CD4-positive, CD25-positive, alpha-beta regulatory T cell (primary cell): Measurements from ENCODE around the gene NEK11. TPM values are rescaled to one million over a fixed set of nuclear protein-coding genes. Genes with fewer than 3 reads are reported as not detected.

ENCODE experiments used
- ATAC-seq, 2 donors: fragments of 150-1000 bp; cut with Tn5 transposase; one replicate each; pipeline ENCODE4 v1.10.0; 2021; ENCODE audit warnings: low read depth in 2 of 2, moderate number of reproducible peaks in 2 of 2, moderate library complexity in 1 of 2
- DNase-seq, 3 donors: peaks; one replicate each; pipeline versions ENCODE4 v3.0.0 to v3.0.0-alpha.2; 2012 to 2022; ENCODE audit warnings: mixed read lengths in 1 of 3
- H3K27ac ChIP-seq: one replicate; pipeline ENCODE4 v1.7.0; 2013; ENCODE audit warnings: mild to moderate bottlenecking, low read length; ENCODE audit not compliant: insufficient read depth, poor library complexity, severe bottlenecking
- H3K27me3 ChIP-seq: one replicate; pipeline ENCODE4 v1.7.0; 2013; ENCODE audit warnings: low read length; ENCODE audit not compliant: control insufficient read depth, insufficient read depth
- H3K36me3 ChIP-seq: one replicate; pipeline ENCODE4 v1.7.0; 2013; ENCODE audit warnings: mild to moderate bottlenecking, low read length, moderate library complexity; ENCODE audit not compliant: control insufficient read depth, insufficient read depth
- H3K4me1 ChIP-seq: 2 replicates; pipeline ENCODE4 v1.7.0; 2013; ENCODE audit warnings: mild to moderate bottlenecking, low read length; ENCODE audit not compliant: insufficient read depth, control insufficient read depth, poor library complexity, severe bottlenecking
- H3K4me3 ChIP-seq: one replicate; pipeline ENCODE4 v1.7.0; 2013; ENCODE audit warnings: low read depth, mild to moderate bottlenecking, low read length, moderate library complexity
- H3K9me3 ChIP-seq, 2 experiments: 1 replicate in 1 of 2; 2 replicates in 1 of 2; pipeline ENCODE4 v1.7.0; 2013; ENCODE audit warnings: low read length in 2 of 2, mild to moderate bottlenecking in 1 of 2, moderate library complexity in 1 of 2; ENCODE audit not compliant: control insufficient read depth in 2 of 2
- H3K27ac Mint-ChIP-seq, 3 donors: one replicate each; pipeline ENCODE4 v1.8.0; 2020 to 2022; ENCODE audit warnings: mild to moderate bottlenecking in 3 of 3, mixed read lengths in 3 of 3, moderate library complexity in 2 of 3
- H3K27me3 Mint-ChIP-seq: one replicate; pipeline ENCODE4 v1.8.0; 2022; ENCODE audit warnings: mild to moderate bottlenecking, mixed read lengths
- H3K36me3 Mint-ChIP-seq: one replicate; pipeline ENCODE4 v1.8.0; 2020; ENCODE audit warnings: mixed read lengths
- H3K4me1 Mint-ChIP-seq, 4 donors: one replicate each; pipeline ENCODE4 v1.8.0; 2020 to 2022; ENCODE audit warnings: mixed read lengths in 4 of 4, mild to moderate bottlenecking in 1 of 4
- H3K4me3 Mint-ChIP-seq, 4 donors: one replicate each; pipeline ENCODE4 v1.8.0; 2020 to 2022; ENCODE audit warnings: mild to moderate bottlenecking in 4 of 4, mixed read lengths in 4 of 4, moderate library complexity in 3 of 4
- H3K9me3 Mint-ChIP-seq, 7 donors: one replicate each; pipeline ENCODE4 v1.8.0; 2020 to 2022; ENCODE audit warnings: mixed read lengths in 7 of 7, mild to moderate bottlenecking in 3 of 7, moderate library complexity in 2 of 7
- polyA plus RNA-seq, 4 donors: library from polyadenylated mRNA; unstranded; fragments of 300-500 nt; fragmentation: Illumina TruSeq; gene quantifications; one replicate each; pipeline ENCODE4 v1.2.3, GENCODE V29; 2021
- total RNA-seq: library from RNA; stranded (reverse); gene quantifications from one replicate; pipeline ENCODE4 v1.2.3, GENCODE V29; 2022

The NEK11 gene
- total and polyA plus RNA-seq, 5 donors from 2014 or later, result 1.1 to 3.3 (median 1.7) TPM

- Histone ChIP-seq H3K4me1 (no peaks in the 10 kb centered on the region), H3K27ac (no peak overlapping the region), H3K4me3 (no peak overlapping the region), H3K36me3 (no peaks in the 10 kb centered on the region), H3K9me3 (no peaks in the 10 kb centered on the region), H3K27me3 (peaks cover 4% of the 10 kb centered on the region)
- H3K36me3 Mint-ChIP-seq, result no peaks in the 10 kb centered on the region
- no peak overlapping the region for H3K4me3 Mint-ChIP-seq
- DNase-seq (no peak), ATAC-seq (no peak)
- H3K27ac Mint-ChIP-seq, result no peak overlapping the region
- no peaks in the 10 kb centered on the region for H3K4me1 Mint-ChIP-seq
- no peaks in the 10 kb centered on the region for H3K27me3 Mint-ChIP-seq
- peaks cover 0 to 7% (median 0%) of the 10 kb centered on the region in 7 donors for H3K9me3 Mint-ChIP-seq
These were observed 288.5 kb downstream of the NEK11 start for GRCh38 chr3:131315162-131315561.

- Mint-ChIP-seq H3K9me3 (peaks cover 0 to 6% (median 0%) of the 10 kb centered on the region in 7 donors), H3K4me1 (no peaks in the 10 kb centered on the region), H3K27ac (peak overlapping the region in 1 of 3 donors; percentile 12), H3K36me3 (no peaks in the 10 kb centered on the region), H3K4me3 (no peak overlapping the region), H3K27me3 (no peaks in the 10 kb centered on the region)
- H3K4me1 ChIP-seq, result no peaks in the 10 kb centered on the region
- peaks cover 4% of the 10 kb centered on the region for H3K27me3 ChIP-seq
- no peaks in the 10 kb centered on the region for H3K9me3 ChIP-seq
- no peak overlapping the region for H3K4me3 ChIP-seq
- ATAC-seq (no peak), DNase-seq (no peak)
- no peaks in the 10 kb centered on the region for H3K36me3 ChIP-seq
- no peak overlapping the region for H3K27ac ChIP-seq
These were observed 291.0 kb downstream of the NEK11 start for GRCh38 chr3:131317667-131318066.

GRCh38 chr3:131323014-131323413, 296.3 kb downstream of the NEK11 start:
- Histone ChIP-seq H3K36me3 (no peaks in the 10 kb centered on the region), H3K27me3 (peaks cover 4% of the 10 kb centered on the region), H3K4me1 (no peaks in the 10 kb centered on the region), H3K9me3 (no peaks in the 10 kb centered on the region), H3K4me3 (no peak overlapping the region), H3K27ac (no peak overlapping the region)
- DNase-seq (no peak), ATAC-seq (no peak)
- H3K36me3 Mint-ChIP-seq, result no peaks in the 10 kb centered on the region
- H3K4me1 Mint-ChIP-seq, result no peaks in the 10 kb centered on the region
- H3K27me3 Mint-ChIP-seq, result no peaks in the 10 kb centered on the region
- no peaks in the 10 kb centered on the region for H3K9me3 Mint-ChIP-seq
- H3K4me3 Mint-ChIP-seq, result no peak overlapping the region
- H3K27ac Mint-ChIP-seq, result no peak overlapping the region

- no peak for DNase-seq
- H3K4me3 ChIP-seq, result no peak overlapping the region
- no peaks in the 10 kb centered on the region for H3K9me3 ChIP-seq
- H3K36me3 ChIP-seq, result no peaks in the 10 kb centered on the region
- Mint-ChIP-seq H3K9me3 (no peaks in the 10 kb centered on the region), H3K27ac (no peak overlapping the region), H3K36me3 (no peaks in the 10 kb centered on the region), H3K4me1 (no peaks in the 10 kb centered on the region), H3K4me3 (no peak overlapping the region), H3K27me3 (no peaks in the 10 kb centered on the region)
- no peaks in the 10 kb centered on the region for H3K4me1 ChIP-seq
- ATAC-seq, result no peak
- peaks cover 4% of the 10 kb centered on the region for H3K27me3 ChIP-seq
- no peak overlapping the region for H3K27ac ChIP-seq
These were observed 297.1 kb downstream of the NEK11 start for GRCh38 chr3:131323792-131324191.

- DNase-seq (no peak), ATAC-seq (no peak)
- Mint-ChIP-seq H3K4me1 (no peaks in the 10 kb centered on the region), H3K27ac (no peak overlapping the region), H3K27me3 (no peaks in the 10 kb centered on the region), H3K4me3 (no peak overlapping the region), H3K9me3 (peaks cover 0 to 3% (median 0%) of the 10 kb centered on the region in 7 donors), H3K36me3 (no peaks in the 10 kb centered on the region)
- Histone ChIP-seq H3K36me3 (no peaks in the 10 kb centered on the region), H3K4me3 (no peak overlapping the region), H3K27ac (no peak overlapping the region), H3K4me1 (no peaks in the 10 kb centered on the region), H3K27me3 (no peaks in the 10 kb centered on the region), H3K9me3 (no peaks in the 10 kb centered on the region)
These were observed 298.2 kb downstream of the NEK11 start for GRCh38 chr3:131324923-131325322.

GRCh38 chr3:131326307-131326706, 299.6 kb downstream of the NEK11 start:
- H3K4me1 Mint-ChIP-seq, result no peaks in the 10 kb centered on the region
- Histone ChIP-seq H3K4me3 (no peak overlapping the region), H3K27me3 (no peaks in the 10 kb centered on the region), H3K36me3 (no peaks in the 10 kb centered on the region), H3K9me3 (no peaks in the 10 kb centered on the region), H3K4me1 (no peaks in the 10 kb centered on the region), H3K27ac (no peak overlapping the region)
- no peaks in the 10 kb centered on the region for H3K36me3 Mint-ChIP-seq
- H3K27me3 Mint-ChIP-seq, result no peaks in the 10 kb centered on the region
- H3K27ac Mint-ChIP-seq, result no peak overlapping the region
- no peak for ATAC-seq
- H3K9me3 Mint-ChIP-seq, result peaks cover 0 to 3% (median 0%) of the 10 kb centered on the region in 7 donors
- H3K4me3 Mint-ChIP-seq, result no peak overlapping the region
- DNase-seq, result no peak

GRCh38 chr3:131328721-131329120, 302.0 kb downstream of the NEK11 start:
- no peak for DNase-seq
- Mint-ChIP-seq H3K4me3 (no peak overlapping the region), H3K4me1 (no peaks in the 10 kb centered on the region), H3K27ac (no peak overlapping the region), H3K27me3 (no peaks in the 10 kb centered on the region), H3K36me3 (no peaks in the 10 kb centered on the region), H3K9me3 (peaks cover 0 to 3% (median 0%) of the 10 kb centered on the region in 7 donors)
- Histone ChIP-seq H3K9me3 (no peaks in the 10 kb centered on the region), H3K36me3 (no peaks in the 10 kb centered on the region), H3K4me1 (no peaks in the 10 kb centered on the region), H3K27me3 (no peaks in the 10 kb centered on the region), H3K4me3 (no peak overlapping the region), H3K27ac (no peak overlapping the region)
- ATAC-seq, result no peak

GRCh38 chr3:131329774-131330173, 303.1 kb downstream of the NEK11 start:
- H3K27ac Mint-ChIP-seq, result no peak overlapping the region
- no peaks in the 10 kb centered on the region for H3K4me1 Mint-ChIP-seq
- H3K4me1 ChIP-seq, result no peaks in the 10 kb centered on the region
- H3K4me3 Mint-ChIP-seq, result no peak overlapping the region
- no peaks in the 10 kb centered on the region for H3K36me3 Mint-ChIP-seq
- H3K9me3 Mint-ChIP-seq, result peaks cover 0 to 3% (median 0%) of the 10 kb centered on the region in 7 donors
- ATAC-seq (no peak), DNase-seq (no peak)
- no peak overlapping the region for H3K27ac ChIP-seq
- H3K27me3 Mint-ChIP-seq, result no peaks in the 10 kb centered on the region
- no peaks in the 10 kb centered on the region for H3K36me3 ChIP-seq
- no peak overlapping the region for H3K4me3 ChIP-seq
- no peaks in the 10 kb centered on the region for H3K9me3 ChIP-seq
- H3K27me3 ChIP-seq, result no peaks in the 10 kb centered on the region
